A673 (cell line): ENCODE measurements around the gene LONP2. TPM values are rescaled to one million over a fixed set of nuclear protein-coding genes. Genes with fewer than 3 reads are reported as not detected.

Source experiments
- BruUV-seq: library from RNA; stranded (reverse); fragments of 400-500 nt; replicated peaks from 2 replicates; lab custom pipeline; 2021; lab: Mats Ljungman, UMichigan
- CTCF ChIA-PET: fragments of 300-600 bp; sonication (Branson Sonifier 250); formaldehyde crosslinking; loops from one replicate; lab custom pipeline; 2022; ENCODE audit warnings: antibody characterized with exemption; lab: Charles Lee
- POLR2A ChIA-PET: fragments of 300-600 bp; sonication (Branson Sonifier 250); formaldehyde crosslinking; loops from one replicate; lab custom pipeline; 2022; ENCODE audit warnings: antibody characterized with exemption; ENCODE audit not compliant: low non-redundant PET; lab: Charles Lee
- DNase-seq: peaks from one replicate; pipeline ENCODE4 v3.0.0-alpha.2; 2015; ENCODE audit warnings: low spot score
- H3K27ac ChIP-seq: fragments of 200-600 bp; sonication (generic); 2 replicates; pipeline ENCODE4 v1.5.1; 2016; ENCODE audit warnings: mixed run types, low read depth, mild to moderate bottlenecking, mixed read lengths, antibody characterized with exemption, low read length; ENCODE audit not compliant: poor library complexity, severe bottlenecking
- H3K27me3 ChIP-seq: fragments of 200-600 bp; sonication (generic); replicated peaks from 2 replicates; pipeline ENCODE4 v1.6.1; 2017; ENCODE audit warnings: mixed run types, low read depth, mild to moderate bottlenecking, mixed read lengths, antibody characterized with exemption, low read length; ENCODE audit not compliant: insufficient read depth, poor library complexity
- H3K36me3 ChIP-seq: fragments of 200-600 bp; sonication (generic); 2 replicates; pipeline ENCODE4 v1.6.1; 2016; ENCODE audit warnings: mixed run types, mild to moderate bottlenecking, mixed read lengths, antibody characterized with exemption, low read length; ENCODE audit not compliant: insufficient read depth, poor library complexity, severe bottlenecking
- H3K4me1 ChIP-seq: fragments of 200-600 bp; sonication (generic); 2 replicates; pipeline ENCODE4 v1.6.1; 2017; ENCODE audit warnings: mixed run types, mild to moderate bottlenecking, mixed read lengths, antibody characterized with exemption, low read length; ENCODE audit not compliant: insufficient read depth, poor library complexity, severe bottlenecking
- H3K4me3 ChIP-seq: fragments of 200-600 bp; sonication (generic); 2 replicates; pipeline ENCODE4 v1.5.1; 2016; ENCODE audit warnings: low read depth, mixed run types, mild to moderate bottlenecking, mixed read lengths, low read length; ENCODE audit not compliant: poor library complexity, severe bottlenecking
- H3K9me3 ChIP-seq: fragments of 200-600 bp; sonication (generic); 2 replicates; pipeline ENCODE4 v1.6.1; 2016; ENCODE audit warnings: mixed run types, low read depth, mild to moderate bottlenecking, mixed read lengths, antibody characterized with exemption, low read length; ENCODE audit not compliant: poor library complexity, severe bottlenecking
- CTCF ChIP-seq: fragments of 300-800, 200-600 bp; sonication (generic); conservative IDR thresholded peaks from 2 replicates; pipeline ENCODE4 v1.5.1; 2017; ENCODE audit warnings: low read depth, mild to moderate bottlenecking, antibody characterized with exemption, low read length, moderate library complexity, mixed read lengths
- EZH2 ChIP-seq: fragments of 200-600 bp; sonication (generic); IDR thresholded peaks from 2 replicates; pipeline ENCODE4 v1.6.1; 2017; ENCODE audit warnings: borderline replicate concordance, low read depth, mild to moderate bottlenecking, mixed read lengths, antibody characterized with exemption, low read length; ENCODE audit not compliant: poor library complexity, severe bottlenecking
- intact Hi-C: fragments of 100-400 bp; cut with micrococcal nuclease; formaldehyde crosslinking; loops from one replicate; pipeline ENCODE4 v1.10.0; 2022; ENCODE audit not compliant: unreplicated experiment
- total RNA-seq: library from RNA; stranded (reverse); gene quantifications from 2 replicates; pipeline ENCODE4 v1.2.3, GENCODE V29; 2021

The LONP2 gene
- total RNA-seq, 1 experiment from 2014 or later = 48.8 TPM

GRCh38 chr16:48330189-48330840 is 86.2 kb downstream of the LONP2 start:
- no peak overlapping the region for H3K4me3 ChIP-seq
- ChIA-PET CTCF (no interaction called here), POLR2A (no interaction called here)
- DNase-seq = no peak
- no peaks in the 10 kb centered on the region for H3K27me3 ChIP-seq
- no peak overlapping the region for H3K27ac ChIP-seq
- TF ChIP-seq CTCF (no peak), EZH2 (no peak)
- H3K36me3 ChIP-seq = peaks cover 5% of the 10 kb centered on the region
- H3K4me1 ChIP-seq = no peaks in the 10 kb centered on the region
- no peaks in the 10 kb centered on the region for H3K9me3 ChIP-seq
- BruUV-seq = no TSS peak
- intact Hi-C loops = no loop called here

DNA sequence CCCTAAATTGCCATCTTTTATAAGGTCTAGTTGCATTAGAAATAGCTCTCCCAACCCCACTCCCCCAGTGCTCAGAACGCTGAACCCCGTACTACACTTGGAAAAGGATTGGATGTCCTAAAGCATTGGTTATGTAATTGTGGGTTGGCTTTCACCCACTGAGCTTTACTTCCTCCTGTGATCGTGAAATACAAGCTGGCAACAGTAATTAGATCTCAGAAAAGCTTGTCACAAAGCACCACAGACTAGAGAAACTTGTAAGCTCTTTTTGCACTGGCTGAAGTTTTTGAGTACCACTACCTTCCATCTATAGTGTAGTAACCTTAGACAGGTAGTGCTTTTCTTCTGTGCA is 86.7 kb downstream of the LONP2 start:
- BruUV-seq = no TSS peak
- intact Hi-C loops = no loop called here
- Histone ChIP-seq H3K27me3 (no peaks in the 10 kb centered on the region), H3K9me3 (no peaks in the 10 kb centered on the region), H3K36me3 (peaks cover 10% of the 10 kb centered on the region), H3K4me1 (no peaks in the 10 kb centered on the region), H3K4me3 (no peak overlapping the region), H3K27ac (no peak overlapping the region)
- TF ChIP-seq CTCF (no peak), EZH2 (no peak)
- DNase-seq = no peak
- ChIA-PET CTCF (interaction anchor here (0.7 kb wide), 1 partner anchor 176 kb away, joined by 3 read pairs; no protein-coding TSS in a partner anchor), POLR2A (no interaction called here)

DNA sequence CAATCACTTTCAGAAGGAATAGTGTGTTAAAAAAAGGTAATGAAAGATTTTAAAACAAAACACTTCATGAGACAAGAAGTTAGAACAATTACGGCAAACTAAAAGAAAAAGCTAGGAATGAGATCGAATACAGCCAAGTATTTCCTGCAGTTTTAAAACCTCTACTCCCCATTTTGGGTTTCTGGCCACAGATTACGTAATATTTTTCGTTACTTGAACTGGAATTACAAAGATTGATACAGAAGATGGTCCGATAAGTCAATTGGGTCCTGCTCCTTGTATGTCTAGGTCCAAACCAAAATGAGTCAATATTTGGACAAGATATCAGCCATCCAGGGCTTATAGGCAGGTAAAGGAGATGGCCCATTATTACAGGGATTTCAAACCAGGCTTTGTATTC is 88.9 kb downstream of the LONP2 start:
- Histone ChIP-seq H3K27ac (no peak overlapping the region), H3K4me1 (no peaks in the 10 kb centered on the region), H3K27me3 (no peaks in the 10 kb centered on the region), H3K4me3 (no peak overlapping the region), H3K9me3 (no peaks in the 10 kb centered on the region), H3K36me3 (peaks cover 14% of the 10 kb centered on the region)
- DNase-seq = no peak
- TF ChIP-seq CTCF = no peak
- TF ChIP-seq EZH2 = no peak
- no TSS peak for BruUV-seq
- ChIA-PET POLR2A (no interaction called here), CTCF (no interaction called here)
- intact Hi-C loops = no loop called here
